ENCODE measurements around the gene HOXA6. TPM values are rescaled to one million over a fixed set of nuclear protein-coding genes. Genes with fewer than 3 reads are reported as not detected.

HOXA6 gene
- total and polyA plus RNA-seq, 2 of the 4 experiments (the other 2 are of a cell fraction), result 1.4 to 1.8 TPM

DNA sequence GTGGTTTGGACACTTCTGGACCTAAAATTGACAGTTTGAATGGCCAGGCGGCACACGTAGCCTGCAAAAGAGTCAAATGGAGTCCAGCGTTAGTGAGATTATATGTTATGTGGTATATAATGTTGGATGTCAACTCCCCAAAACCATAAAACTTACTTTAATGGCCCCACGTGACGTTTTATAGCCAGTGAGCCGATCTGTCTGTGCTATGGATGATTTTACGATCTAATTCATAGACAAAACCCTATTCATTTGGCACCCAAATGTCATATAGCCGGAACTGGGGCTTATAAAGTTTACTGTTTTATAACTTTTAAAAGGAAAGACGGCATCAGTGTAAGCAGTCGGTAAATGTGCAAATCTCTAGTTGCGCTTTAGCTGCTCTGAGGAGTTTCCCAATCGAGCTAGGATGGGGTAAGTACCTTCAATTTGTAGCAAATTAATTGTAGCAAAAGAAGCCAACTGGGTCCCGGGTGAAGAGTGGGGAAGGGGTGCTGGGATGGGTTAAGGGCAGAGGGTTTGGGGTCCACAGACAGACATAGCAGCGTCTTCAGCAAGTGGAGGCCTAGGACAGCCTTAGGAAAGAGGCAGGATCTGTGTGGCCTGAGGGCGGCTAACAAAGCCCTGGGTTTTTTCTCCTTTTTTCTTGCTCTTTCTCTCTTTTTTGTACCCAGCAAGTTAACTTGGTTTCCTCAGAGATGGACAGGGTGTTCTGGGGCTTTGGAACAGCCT lies 7.3 kb downstream of the HOXA6 start:
- peak overlapping the region; percentile 92 for H3K14ac ChIP-seq (replicated peaks; ENCODE audit: low read depth, low read length)
- H2AK5ac ChIP-seq (ENCODE audit: low read depth, low read length), result peak overlapping the region; percentile 42
- peaks cover 9% of the 10 kb centered on the region for H3K36me3 ChIP-seq (ENCODE audit: control insufficient read depth, insufficient read depth, low read length)
- H4K8ac ChIP-seq (ENCODE audit: low read depth in 2 of 2, low read length in 2 of 2), result peak overlapping the region; percentile 69 to 87
- H3K27me3 ChIP-seq (ENCODE audit: control insufficient read depth, insufficient read depth, low read length), result no peaks in the 10 kb centered on the region
- BruUV-seq (replicated peaks), result no TSS peak
- ChIA-PET POLR2A (ENCODE audit: unreplicated experiment) (no interaction called here), CTCF (interaction anchor here (0.6 to 1.2 kb wide), 3 partner anchors 9 to 459 kb away, joined by 3 to 5 read pairs (median 4); partner anchors contain the start of gene HOXA4)
- ATAC-seq (ENCODE audit: low read depth) (no peak), DNase-seq (no peak)
- peak overlapping the region; percentile 35 for H2BK5ac ChIP-seq (ENCODE audit: low read depth, low read length, poor library complexity, severe bottlenecking)
- H3K79me1 ChIP-seq (ENCODE audit: low read depth in 1 of 2, low read length in 2 of 2), result peaks cover 0 to 31% of the 10 kb centered on the region in 2 experiments; a peak in 2 of 4 replicates
- H2AK9ac ChIP-seq (replicated peaks; ENCODE audit: low read depth, low read length, poor library complexity), result peak overlapping the region; percentile 63
- H3K4me2 ChIP-seq (ENCODE audit: low read depth, low read length), result peak overlapping the region; percentile 94
- H3K18ac ChIP-seq (ENCODE audit: low read depth, low read length), result peak overlapping the region; percentile 95
- peak overlapping the region; percentile 30 for H3K4me3 ChIP-seq (ENCODE audit: insufficient read depth, low read depth, low read length)
- H3K4me1 ChIP-seq (ENCODE audit: control insufficient read depth, insufficient read depth, low read length), result peaks cover 15% of the 10 kb centered on the region
- H2AFZ ChIP-seq (replicated peaks; ENCODE audit: low read length, poor library complexity), result peak overlapping the region; percentile 87
- H2BK15ac ChIP-seq (ENCODE audit: low read depth, low read length), result peak overlapping the region; percentile 97; the same call in 2 of the 3 replicates
- H3K9me1 ChIP-seq (ENCODE audit: insufficient read depth, low read length), result no peaks in the 10 kb centered on the region
- WGBS, 2 experiments (ENCODE audit: extremely low coverage in 2 of 2, insufficient read length in 1 of 2), result 13% methylated on average over 3 of the region's 15 CpGs; no CpG with 5 or more reads in 1 of the 2 experiments
- H4K5ac ChIP-seq (ENCODE audit: low read depth, low read length), result peak overlapping the region; percentile 97
- no peaks in the 10 kb centered on the region for H4K20me1 ChIP-seq (ENCODE audit: insufficient read depth, low read length)
- H4K91ac ChIP-seq (ENCODE audit: insufficient read depth, low read depth, low read length), result peak overlapping the region; percentile 90
- peak overlapping the region; percentile 94 for H3K27ac ChIP-seq (ENCODE audit: insufficient read depth, low read length)
- dilution Hi-C loops (cut with HindIII; ENCODE audit: low sequenced_read_pairs, unreplicated experiment) (no loop called here), intact Hi-C loops (cut with micrococcal nuclease) (loop anchor here (5.0 kb wide), 1 partner anchor 1248 kb away; no protein-coding TSS in a partner anchor), in situ Hi-C loops (cut with MboI; ENCODE audit: low sequenced_read_pairs) (loop anchor here (5.0 to 10.0 kb wide), 3 partner anchors 38 to 945 kb away; partner anchors contain the start of gene HOXA2)
- H3K9me3 ChIP-seq (ENCODE audit: control insufficient read depth, insufficient read depth, low read length), result no peaks in the 10 kb centered on the region
- H3K9ac ChIP-seq (ENCODE audit: low read depth, low read length), result peak overlapping the region; percentile 89
- peak overlapping the region; percentile 97 for H3K23ac ChIP-seq (ENCODE audit: low read depth, low read length)
- H2BK20ac ChIP-seq (ENCODE audit: low read depth, low read length), result peak overlapping the region; percentile 63
- peak overlapping the region; percentile 93 for H2BK120ac ChIP-seq (ENCODE audit: low read depth, low read length)
- peak overlapping the region; percentile 93 for H3K4ac ChIP-seq (ENCODE audit: low read depth, low read length)
- H3K56ac ChIP-seq (ENCODE audit: extremely low read depth, insufficient read depth, low read length), result peak overlapping the region; percentile 83
- TF ChIP-seq, protein P1, sequence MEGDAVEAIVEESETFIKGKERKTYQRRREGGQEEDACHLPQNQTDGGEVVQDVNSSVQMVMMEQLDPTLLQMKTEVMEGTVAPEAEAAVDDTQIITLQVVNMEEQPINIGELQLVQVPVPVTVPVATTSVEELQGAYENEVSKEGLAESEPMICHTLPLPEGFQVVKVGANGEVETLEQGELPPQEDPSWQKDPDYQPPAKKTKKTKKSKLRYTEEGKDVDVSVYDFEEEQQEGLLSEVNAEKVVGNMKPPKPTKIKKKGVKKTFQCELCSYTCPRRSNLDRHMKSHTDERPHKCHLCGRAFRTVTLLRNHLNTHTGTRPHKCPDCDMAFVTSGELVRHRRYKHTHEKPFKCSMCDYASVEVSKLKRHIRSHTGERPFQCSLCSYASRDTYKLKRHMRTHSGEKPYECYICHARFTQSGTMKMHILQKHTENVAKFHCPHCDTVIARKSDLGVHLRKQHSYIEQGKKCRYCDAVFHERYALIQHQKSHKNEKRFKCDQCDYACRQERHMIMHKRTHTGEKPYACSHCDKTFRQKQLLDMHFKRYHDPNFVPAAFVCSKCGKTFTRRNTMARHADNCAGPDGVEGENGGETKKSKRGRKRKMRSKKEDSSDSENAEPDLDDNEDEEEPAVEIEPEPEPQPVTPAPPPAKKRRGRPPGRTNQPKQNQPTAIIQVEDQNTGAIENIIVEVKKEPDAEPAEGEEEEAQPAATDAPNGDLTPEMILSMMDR (conservative IDR thresholded peaks at IDR 0.05; ENCODE audit: low read depth, low read length), result no peak
- TF ChIP-seq, protein P2, sequence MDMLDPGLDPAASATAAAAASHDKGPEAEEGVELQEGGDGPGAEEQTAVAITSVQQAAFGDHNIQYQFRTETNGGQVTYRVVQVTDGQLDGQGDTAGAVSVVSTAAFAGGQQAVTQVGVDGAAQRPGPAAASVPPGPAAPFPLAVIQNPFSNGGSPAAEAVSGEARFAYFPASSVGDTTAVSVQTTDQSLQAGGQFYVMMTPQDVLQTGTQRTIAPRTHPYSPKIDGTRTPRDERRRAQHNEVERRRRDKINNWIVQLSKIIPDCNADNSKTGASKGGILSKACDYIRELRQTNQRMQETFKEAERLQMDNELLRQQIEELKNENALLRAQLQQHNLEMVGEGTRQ (IDR thresholded peaks at IDR 0.05; ENCODE audit: low read depth, low read length), result peak; percentile 84
- TF ChIP-seq FOS (IDR thresholded peaks at IDR 0.05; ENCODE audit: low read depth, low read length) (no peak), SMC3 (IDR thresholded peaks at IDR 0.05; ENCODE audit: low read depth, low read length) (no peak), CHD1 (IDR thresholded peaks at IDR 0.05; ENCODE audit: low read depth, low read length) (peak; percentile 20; the same call in 1 of the 2 replicates), RAD21 (IDR thresholded peaks at IDR 0.05; ENCODE audit: low read length) (no peak), MAZ (IDR thresholded peaks at IDR 0.05; ENCODE audit: borderline replicate concordance, low read depth, low read length) (no peak), MAFK (IDR thresholded peaks at IDR 0.05; ENCODE audit: low read depth, low read length) (no peak), CEBPB (IDR thresholded peaks at IDR 0.05; ENCODE audit: low read depth, low read length) (peak; percentile 31; the same call in 1 of the 2 replicates), MXI1 (IDR thresholded peaks at IDR 0.05; ENCODE audit: borderline replicate concordance, low read depth, low read length) (no peak), NFE2L2 (IDR thresholded peaks at IDR 0.05; ENCODE audit: low read depth, low read length) (no peak), RFX5 (IDR thresholded peaks at IDR 0.05; ENCODE audit: low read depth, low read length) (no peak)
- TF ChIP-seq, protein P3, sequence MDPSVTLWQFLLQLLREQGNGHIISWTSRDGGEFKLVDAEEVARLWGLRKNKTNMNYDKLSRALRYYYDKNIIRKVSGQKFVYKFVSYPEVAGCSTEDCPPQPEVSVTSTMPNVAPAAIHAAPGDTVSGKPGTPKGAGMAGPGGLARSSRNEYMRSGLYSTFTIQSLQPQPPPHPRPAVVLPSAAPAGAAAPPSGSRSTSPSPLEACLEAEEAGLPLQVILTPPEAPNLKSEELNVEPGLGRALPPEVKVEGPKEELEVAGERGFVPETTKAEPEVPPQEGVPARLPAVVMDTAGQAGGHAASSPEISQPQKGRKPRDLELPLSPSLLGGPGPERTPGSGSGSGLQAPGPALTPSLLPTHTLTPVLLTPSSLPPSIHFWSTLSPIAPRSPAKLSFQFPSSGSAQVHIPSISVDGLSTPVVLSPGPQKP (IDR thresholded peaks at IDR 0.05; ENCODE audit: borderline replicate concordance, low read depth, low read length), result no peak
